Measurements from ENCODE around the gene SYN1.
A peak's percentile ranks its signal among the peaks of the same experiment; 100 is the strongest.

DNA sequence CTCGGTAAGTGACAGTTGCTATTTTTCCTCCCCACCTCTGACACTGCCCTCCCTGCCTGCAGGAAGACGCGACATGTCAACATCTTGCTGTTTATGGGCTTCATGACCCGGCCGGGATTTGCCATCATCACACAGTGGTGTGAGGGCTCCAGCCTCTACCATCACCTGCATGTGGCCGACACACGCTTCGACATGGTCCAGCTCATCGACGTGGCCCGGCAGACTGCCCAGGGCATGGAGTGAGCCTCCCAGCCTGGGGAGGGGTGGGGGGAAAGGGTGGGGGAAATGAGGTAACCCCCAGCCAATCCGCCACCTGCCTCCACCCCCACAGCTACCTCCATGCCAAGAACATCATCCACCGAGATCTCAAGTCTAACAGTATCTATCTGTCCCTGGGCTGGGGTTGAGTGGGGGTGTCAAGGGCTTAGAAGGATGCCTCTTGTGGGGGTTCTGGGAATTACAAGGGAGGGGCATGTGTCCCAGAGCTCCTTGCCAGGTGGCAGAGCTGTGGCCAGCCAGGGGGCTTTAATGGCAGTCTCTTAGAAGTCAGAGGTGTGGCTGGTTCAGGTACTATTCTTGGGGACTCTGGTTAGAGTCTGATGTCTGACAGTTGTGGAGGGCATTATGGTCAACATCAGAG lies 50.9 kb downstream of the SYN1 start:
- TF ChIP-seq, protein P1, sequence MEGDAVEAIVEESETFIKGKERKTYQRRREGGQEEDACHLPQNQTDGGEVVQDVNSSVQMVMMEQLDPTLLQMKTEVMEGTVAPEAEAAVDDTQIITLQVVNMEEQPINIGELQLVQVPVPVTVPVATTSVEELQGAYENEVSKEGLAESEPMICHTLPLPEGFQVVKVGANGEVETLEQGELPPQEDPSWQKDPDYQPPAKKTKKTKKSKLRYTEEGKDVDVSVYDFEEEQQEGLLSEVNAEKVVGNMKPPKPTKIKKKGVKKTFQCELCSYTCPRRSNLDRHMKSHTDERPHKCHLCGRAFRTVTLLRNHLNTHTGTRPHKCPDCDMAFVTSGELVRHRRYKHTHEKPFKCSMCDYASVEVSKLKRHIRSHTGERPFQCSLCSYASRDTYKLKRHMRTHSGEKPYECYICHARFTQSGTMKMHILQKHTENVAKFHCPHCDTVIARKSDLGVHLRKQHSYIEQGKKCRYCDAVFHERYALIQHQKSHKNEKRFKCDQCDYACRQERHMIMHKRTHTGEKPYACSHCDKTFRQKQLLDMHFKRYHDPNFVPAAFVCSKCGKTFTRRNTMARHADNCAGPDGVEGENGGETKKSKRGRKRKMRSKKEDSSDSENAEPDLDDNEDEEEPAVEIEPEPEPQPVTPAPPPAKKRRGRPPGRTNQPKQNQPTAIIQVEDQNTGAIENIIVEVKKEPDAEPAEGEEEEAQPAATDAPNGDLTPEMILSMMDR (IDR thresholded peaks at IDR 0.05), result peak in 4 of 6 experiments; percentile 12 to 31 (median 17)
- no peak for TF ChIP-seq POLR2A (IDR thresholded peaks at IDR 0.05)
